Panc1 (cell line): ENCODE data around the gene FRY.

ENCODE experiments used
- POLR2AphosphoS5 ChIP-seq: IDR thresholded peaks from 2 replicates; pipeline ENCODE4 v1.6.1; 2012; ENCODE audit warnings: mild to moderate bottlenecking, low read depth, low read length, moderate library complexity
- SIN3A ChIP-seq: IDR thresholded peaks from 2 replicates; pipeline ENCODE4 v1.6.1; 2012; ENCODE audit warnings: low read depth, mild to moderate bottlenecking, low read length, moderate library complexity, borderline replicate concordance; ENCODE audit not compliant: insufficient read depth
- TF ChIP-seq, protein P1 (sequence below): fragments of 450-650 bp; IDR thresholded peaks from 2 replicates; pipeline ENCODE4 v1.5.1; 2017; ENCODE audit warnings: mild to moderate bottlenecking
- TF ChIP-seq, protein P2 (sequence below), 2 experiments: IDR thresholded peaks; 2 replicates each; pipeline ENCODE4 v1.6.1; 2011 to 2012; ENCODE audit warnings: low read depth in 2 of 2, control low read depth in 1 of 2, low read length in 1 of 2, mild to moderate bottlenecking in 1 of 2, moderate library complexity in 1 of 2; ENCODE audit not compliant: insufficient read depth in 1 of 2

DNA sequence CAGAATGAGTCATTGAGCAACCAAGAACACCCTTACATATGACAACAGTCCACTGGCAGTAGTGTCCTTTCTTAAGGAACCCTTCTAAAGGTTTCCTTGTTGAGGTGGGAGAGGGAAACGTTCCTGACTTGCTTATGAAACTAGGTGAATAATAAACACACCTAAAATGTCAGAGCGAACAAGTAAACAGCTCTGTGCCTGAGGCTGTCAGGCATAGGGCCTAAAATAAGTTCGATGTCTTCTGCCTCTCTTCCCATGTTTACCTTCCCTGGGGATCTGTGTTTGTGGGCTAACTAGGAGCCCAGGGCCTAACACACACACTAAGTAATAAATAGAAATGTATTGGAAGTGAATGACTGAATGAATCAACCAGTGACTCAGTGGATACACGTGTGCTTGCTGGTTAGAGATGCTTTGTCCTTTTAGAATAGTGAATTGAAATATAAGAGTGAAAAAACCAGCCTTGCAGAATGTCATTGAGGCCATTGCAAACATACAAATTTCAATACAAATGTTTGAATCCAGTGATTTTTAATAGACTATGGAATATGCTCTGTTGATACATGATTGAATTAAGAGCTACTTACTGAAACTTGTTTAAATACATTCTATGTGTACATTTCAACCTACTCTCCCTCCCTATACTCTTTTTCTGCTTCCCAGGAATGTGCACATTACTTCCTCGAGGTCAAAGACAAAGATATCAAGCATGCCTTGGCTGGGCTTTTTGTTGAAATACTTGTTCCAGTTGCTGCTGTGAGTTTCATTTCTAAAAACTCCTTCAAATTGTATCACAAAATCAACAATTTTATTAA, 102.9 kb downstream of the FRY start:
- TF ChIP-seq, protein P1, sequence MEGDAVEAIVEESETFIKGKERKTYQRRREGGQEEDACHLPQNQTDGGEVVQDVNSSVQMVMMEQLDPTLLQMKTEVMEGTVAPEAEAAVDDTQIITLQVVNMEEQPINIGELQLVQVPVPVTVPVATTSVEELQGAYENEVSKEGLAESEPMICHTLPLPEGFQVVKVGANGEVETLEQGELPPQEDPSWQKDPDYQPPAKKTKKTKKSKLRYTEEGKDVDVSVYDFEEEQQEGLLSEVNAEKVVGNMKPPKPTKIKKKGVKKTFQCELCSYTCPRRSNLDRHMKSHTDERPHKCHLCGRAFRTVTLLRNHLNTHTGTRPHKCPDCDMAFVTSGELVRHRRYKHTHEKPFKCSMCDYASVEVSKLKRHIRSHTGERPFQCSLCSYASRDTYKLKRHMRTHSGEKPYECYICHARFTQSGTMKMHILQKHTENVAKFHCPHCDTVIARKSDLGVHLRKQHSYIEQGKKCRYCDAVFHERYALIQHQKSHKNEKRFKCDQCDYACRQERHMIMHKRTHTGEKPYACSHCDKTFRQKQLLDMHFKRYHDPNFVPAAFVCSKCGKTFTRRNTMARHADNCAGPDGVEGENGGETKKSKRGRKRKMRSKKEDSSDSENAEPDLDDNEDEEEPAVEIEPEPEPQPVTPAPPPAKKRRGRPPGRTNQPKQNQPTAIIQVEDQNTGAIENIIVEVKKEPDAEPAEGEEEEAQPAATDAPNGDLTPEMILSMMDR: no peak
- TF ChIP-seq POLR2AphosphoS5 (no peak), SIN3A (no peak)
- TF ChIP-seq, protein P2, sequence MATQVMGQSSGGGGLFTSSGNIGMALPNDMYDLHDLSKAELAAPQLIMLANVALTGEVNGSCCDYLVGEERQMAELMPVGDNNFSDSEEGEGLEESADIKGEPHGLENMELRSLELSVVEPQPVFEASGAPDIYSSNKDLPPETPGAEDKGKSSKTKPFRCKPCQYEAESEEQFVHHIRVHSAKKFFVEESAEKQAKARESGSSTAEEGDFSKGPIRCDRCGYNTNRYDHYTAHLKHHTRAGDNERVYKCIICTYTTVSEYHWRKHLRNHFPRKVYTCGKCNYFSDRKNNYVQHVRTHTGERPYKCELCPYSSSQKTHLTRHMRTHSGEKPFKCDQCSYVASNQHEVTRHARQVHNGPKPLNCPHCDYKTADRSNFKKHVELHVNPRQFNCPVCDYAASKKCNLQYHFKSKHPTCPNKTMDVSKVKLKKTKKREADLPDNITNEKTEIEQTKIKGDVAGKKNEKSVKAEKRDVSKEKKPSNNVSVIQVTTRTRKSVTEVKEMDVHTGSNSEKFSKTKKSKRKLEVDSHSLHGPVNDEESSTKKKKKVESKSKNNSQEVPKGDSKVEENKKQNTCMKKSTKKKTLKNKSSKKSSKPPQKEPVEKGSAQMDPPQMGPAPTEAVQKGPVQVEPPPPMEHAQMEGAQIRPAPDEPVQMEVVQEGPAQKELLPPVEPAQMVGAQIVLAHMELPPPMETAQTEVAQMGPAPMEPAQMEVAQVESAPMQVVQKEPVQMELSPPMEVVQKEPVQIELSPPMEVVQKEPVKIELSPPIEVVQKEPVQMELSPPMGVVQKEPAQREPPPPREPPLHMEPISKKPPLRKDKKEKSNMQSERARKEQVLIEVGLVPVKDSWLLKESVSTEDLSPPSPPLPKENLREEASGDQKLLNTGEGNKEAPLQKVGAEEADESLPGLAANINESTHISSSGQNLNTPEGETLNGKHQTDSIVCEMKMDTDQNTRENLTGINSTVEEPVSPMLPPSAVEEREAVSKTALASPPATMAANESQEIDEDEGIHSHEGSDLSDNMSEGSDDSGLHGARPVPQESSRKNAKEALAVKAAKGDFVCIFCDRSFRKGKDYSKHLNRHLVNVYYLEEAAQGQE (IDR thresholded peaks at IDR 0.05; ENCODE audit: insufficient read depth in 1 of 2, low read depth in 2 of 2, low read length in 1 of 2): no peak
